GM12874 (cell line): ENCODE measurements around the gene CAB39L.

Experiments
- TF ChIP-seq, protein P1 (sequence below): IDR thresholded peaks from 2 replicates; pipeline ENCODE4 v1.5.1; 2011; ENCODE audit warnings: low read depth, mild to moderate bottlenecking, control low read depth, low read length, moderate library complexity; ENCODE audit not compliant: insufficient read depth

CAB39L gene

GRCh38 chr13:49443704-49444523 is at the start of gene CAB39L, which contains the start of gene SETDB2:
Gene CAB39L, minus strand, starts transcription at chr13:49444064. Its CDS starts 61,154 bp downstream, at chr13:49382910.
Gene SETDB2, plus strand, starts transcription at chr13:49444274. Its CDS starts 7,620 bp downstream, at chr13:49451894.
- TF ChIP-seq, protein P1, sequence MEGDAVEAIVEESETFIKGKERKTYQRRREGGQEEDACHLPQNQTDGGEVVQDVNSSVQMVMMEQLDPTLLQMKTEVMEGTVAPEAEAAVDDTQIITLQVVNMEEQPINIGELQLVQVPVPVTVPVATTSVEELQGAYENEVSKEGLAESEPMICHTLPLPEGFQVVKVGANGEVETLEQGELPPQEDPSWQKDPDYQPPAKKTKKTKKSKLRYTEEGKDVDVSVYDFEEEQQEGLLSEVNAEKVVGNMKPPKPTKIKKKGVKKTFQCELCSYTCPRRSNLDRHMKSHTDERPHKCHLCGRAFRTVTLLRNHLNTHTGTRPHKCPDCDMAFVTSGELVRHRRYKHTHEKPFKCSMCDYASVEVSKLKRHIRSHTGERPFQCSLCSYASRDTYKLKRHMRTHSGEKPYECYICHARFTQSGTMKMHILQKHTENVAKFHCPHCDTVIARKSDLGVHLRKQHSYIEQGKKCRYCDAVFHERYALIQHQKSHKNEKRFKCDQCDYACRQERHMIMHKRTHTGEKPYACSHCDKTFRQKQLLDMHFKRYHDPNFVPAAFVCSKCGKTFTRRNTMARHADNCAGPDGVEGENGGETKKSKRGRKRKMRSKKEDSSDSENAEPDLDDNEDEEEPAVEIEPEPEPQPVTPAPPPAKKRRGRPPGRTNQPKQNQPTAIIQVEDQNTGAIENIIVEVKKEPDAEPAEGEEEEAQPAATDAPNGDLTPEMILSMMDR = peak; percentile 43

DNA sequence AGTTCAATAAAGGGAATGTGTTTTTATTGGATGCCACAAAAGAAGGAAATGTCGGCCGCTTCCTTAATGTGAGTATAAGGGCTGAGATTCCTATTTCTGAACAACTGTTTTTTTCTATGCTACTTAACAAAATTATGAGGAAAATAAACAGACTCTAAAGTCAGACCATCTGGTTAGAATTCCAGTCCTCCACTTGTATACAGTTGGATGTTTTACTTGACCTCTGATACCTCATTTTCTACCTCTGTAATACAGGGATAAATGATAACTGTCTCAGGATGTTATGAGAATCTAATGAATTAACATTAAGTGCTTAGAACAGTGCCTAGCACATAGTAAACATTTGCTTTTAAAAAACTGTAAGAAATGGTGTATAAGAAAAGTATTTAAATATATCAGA is 44.7 kb upstream of the CAB39L start:
- TF ChIP-seq, protein P1 = no peak

GRCh38 chr13:49481788-49482187 is 37.9 kb upstream of the CAB39L start:
- TF ChIP-seq, protein P1 = no peak

- TF ChIP-seq, protein P1 = no peak
These were observed 32.7 kb upstream of the CAB39L start for GRCh38 chr13:49476529-49476928.

GRCh38 chr13:49472186-49472585 is 28.3 kb upstream of the CAB39L start:
- TF ChIP-seq, protein P1 = no peak

- TF ChIP-seq, protein P1 = no peak
These were observed 22.5 kb upstream of the CAB39L start for GRCh38 chr13:49466292-49466838.

DNA sequence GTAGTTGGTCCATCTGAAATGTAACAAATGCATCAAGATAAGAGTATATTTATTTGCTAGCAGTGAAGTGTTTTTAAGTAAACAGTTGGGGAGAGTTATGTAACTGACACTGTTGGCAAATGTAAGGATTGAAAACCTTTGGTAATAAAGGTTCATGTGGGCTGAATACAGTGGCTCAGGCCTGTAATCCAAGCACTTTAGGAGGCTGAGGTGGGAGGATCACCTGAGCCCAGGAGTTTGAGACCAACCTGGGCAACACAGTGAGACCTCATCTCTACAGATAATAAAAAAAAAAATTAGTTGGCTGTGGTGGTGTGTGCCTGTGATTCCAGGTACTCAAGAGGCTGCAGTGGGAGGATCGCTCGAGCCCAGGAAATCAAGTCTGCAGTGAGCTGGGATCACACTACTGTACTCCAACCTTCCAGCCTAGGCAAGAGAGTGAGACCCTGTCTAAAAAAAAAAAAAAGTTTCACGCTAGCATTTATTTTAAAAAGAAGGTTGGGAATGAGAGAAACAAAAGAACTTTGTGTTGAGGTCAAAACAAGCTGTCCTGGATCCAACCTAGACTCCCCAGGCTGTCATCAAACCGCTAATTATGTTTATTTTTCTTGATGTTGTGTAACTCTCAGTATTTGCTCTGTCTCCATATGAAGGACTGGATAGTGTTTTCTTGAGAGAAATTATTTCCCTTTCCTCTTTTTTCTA is 20.9 kb upstream of the CAB39L start:
- TF ChIP-seq, protein P1 = no peak
